GM19328 (cell line): ENCODE data around the gene ZDHHC22.
"Not testable (repeated sequence)": the region's sequence is repeated elsewhere in the genome, so short reads cannot be mapped to it uniquely, and the experiment has no call there.

Experiments used
- ATAC-seq: cut with Tn5 transposase; IDR thresholded peaks from one replicate; pipeline ENCODE4 v1.9.1; 2021; ENCODE audit warnings: mild to moderate bottlenecking, moderate library complexity; ENCODE audit not compliant: unreplicated experiment

The ZDHHC22 gene, protein sequence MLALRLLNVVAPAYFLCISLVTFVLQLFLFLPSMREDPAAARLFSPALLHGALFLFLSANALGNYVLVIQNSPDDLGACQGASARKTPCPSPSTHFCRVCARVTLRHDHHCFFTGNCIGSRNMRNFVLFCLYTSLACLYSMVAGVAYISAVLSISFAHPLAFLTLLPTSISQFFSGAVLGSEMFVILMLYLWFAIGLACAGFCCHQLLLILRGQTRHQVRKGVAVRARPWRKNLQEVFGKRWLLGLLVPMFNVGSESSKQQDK

GRCh38 chr14:77141214-77142004 is at the start of gene ZDHHC22:
ZDHHC22 (minus strand) TSS chr14:77141791; CDS start chr14:77139738, 2,053 bp downstream.
- ATAC-seq = no peak

DNA sequence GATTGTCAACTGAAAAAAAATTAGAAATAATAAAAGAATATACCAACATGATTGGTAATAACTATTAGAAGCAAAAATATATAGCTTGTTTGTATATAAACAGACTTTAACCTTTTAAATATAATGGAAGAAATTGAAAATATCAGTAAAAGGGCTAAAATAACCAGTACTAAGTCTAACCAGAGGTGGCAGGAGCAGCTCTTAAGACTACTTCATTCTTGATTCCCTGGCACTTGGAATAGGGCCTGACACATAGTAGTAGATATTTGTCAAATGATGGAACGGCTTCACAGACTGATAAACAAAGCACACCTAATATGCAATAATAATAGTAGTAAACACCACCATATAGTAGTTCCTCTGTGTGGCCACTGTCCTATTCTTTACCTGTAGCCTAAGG is 49.4 kb upstream of the ZDHHC22 start:
- no peak for ATAC-seq

GRCh38 chr14:77189479-77189878 is 47.9 kb upstream of the ZDHHC22 start:
- ATAC-seq = no peak

GRCh38 chr14:77187649-77188012 is 46.0 kb upstream of the ZDHHC22 start:
- no peak for ATAC-seq

GRCh38 chr14:77186911-77187648 is 45.5 kb upstream of the ZDHHC22 start:
- no peak for ATAC-seq

- ATAC-seq = no peak
These were observed 43.5 kb upstream of the ZDHHC22 start for GRCh38 chr14:77185093-77185465.

- ATAC-seq = no peak
These were observed 43.0 kb upstream of the ZDHHC22 start for GRCh38 chr14:77184396-77185092.

GRCh38 chr14:77183896-77184295 is 42.3 kb upstream of the ZDHHC22 start:
- ATAC-seq = no peak

DNA sequence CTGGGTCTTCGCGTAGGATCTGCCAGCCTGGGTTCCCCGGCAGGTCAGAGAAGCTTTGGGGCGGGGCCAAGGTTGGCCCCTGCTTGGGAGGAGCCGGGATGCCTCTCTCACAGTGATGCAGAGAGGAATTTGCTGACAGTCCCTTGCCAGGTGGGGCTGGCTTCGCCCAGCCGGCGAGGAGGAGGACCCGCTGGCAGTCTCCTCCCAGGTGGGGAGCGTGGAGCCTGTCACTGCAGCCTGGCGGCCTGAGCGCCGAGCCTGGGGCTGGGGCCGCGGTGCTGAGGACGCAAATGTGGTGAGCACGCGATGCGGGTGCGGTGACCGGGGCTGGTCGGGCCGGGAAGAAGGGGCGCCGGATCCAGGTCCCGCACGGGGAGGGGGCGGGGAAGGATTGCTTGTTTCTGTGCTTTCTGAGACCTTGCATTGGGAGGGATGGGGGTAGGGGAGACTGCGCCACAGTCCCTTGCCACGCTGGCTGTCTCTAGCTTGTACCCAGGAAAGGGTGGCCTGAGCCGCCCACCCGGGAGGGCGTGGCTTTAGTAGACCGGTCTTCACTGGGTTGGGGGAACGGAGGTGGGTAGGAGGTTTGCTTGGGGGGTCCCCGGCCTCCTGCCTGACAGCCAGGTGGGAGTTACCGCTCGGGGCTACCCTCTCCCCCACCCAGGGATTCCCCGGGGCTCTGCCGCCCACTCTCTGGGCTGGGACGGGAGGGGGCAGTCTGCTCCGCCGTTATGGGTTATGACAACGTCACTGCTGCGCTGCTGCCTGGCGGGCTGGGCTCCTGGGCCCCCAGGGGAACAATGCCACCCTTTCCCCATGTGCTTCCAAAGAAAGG is 40.2 kb upstream of the ZDHHC22 start, which contains the start of gene TMEM63C:
Gene TMEM63C (plus strand): TSS at position 196 of the 835 bp plus-strand sequence. CDS start 37,016 bp downstream, outside the sequence.
- no peak for ATAC-seq

GRCh38 chr14:77180726-77181602 is 39.4 kb upstream of the ZDHHC22 start:
- no peak for ATAC-seq

GRCh38 chr14:77178656-77179055 is 37.1 kb upstream of the ZDHHC22 start:
- no peak for ATAC-seq

GRCh38 chr14:77177702-77178101 is 36.1 kb upstream of the ZDHHC22 start:
- no peak for ATAC-seq

- ATAC-seq = no peak
These were observed 34.3 kb upstream of the ZDHHC22 start for GRCh38 chr14:77175843-77176242.

DNA sequence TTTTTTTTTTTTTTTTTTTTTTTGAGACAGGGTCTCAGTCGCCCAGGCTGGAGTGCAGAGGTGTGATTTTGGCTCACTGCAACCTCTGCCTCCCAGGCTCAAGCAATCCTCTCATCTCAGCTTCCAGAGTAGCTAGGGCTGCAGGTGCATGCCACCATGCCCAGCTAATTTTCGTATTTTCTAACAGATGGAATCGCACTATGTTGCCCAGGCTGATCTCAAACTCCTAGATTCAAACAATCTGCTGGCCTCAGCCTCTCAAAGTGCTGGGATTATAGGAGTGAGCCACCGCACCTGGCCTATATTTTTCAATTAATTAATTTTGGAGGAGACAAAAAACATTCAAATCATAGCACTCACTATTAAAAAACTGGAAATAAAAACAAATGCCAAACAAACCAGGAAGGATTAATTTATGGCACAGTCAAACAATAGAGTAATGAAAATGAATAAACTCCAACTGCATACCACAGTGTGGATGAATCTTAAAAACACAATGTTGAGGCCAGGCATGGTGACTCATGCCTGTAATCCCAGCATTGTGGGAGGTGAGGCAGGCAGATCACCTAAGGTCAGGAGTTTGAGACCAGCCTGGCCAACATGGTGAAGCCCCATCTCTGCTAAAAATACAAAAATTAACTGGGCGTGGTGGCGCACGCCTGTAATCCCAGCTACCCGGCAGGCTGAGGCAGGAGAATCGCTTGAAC is 32.5 kb upstream of the ZDHHC22 start:
- ATAC-seq = not testable (repeated sequence)

GRCh38 chr14:77172916-77173315 is 31.3 kb upstream of the ZDHHC22 start:
- no peak for ATAC-seq

DNA sequence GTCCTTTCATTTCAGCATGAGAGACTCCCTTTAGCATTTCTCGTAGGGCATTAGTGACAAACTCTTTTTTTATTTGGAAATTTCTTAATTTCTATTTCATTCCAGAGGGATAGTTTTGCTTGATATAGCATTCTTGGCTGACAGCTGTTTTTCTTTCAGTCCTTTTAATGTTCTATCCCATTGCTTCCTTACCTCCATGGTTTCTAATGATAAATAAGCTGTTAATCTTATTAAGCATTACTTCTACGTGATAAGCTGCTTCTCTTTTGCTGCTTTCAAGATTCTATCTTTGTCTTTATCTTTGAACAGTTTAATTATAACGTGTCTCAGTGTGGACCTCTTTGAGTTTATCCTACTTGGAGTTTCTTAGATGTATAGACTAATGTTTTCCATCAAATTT is 28.5 kb upstream of the ZDHHC22 start:
- no peak for ATAC-seq

GRCh38 chr14:77161011-77161410 is 19.4 kb upstream of the ZDHHC22 start:
- no peak for ATAC-seq

DNA sequence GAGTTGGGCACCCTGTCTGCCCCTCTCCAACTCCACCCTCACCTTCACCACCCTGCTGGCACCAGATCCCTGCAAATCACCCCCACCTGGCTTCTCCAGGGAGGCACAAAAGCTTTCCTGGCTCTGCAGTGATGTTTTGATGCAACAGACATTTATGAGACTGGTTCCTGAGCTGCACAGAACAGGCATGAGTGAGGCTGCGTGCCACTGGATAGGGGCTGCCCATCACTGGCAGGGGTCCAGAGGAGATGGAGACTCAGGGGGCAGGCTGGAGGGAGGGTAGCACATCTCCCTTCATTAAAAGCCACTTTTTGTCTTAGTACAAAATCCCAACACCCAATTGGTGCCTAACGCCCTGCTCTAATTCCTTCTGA is 17.3 kb upstream of the ZDHHC22 start:
- ATAC-seq = no peak
